HEK293T (cell line): ENCODE data around the gene FCER2.

Experiments
- CTCF ChIA-PET: fragments of 350-600 bp; formaldehyde crosslinking; extraction: SDS; loops from one replicate; lab custom pipeline; 2021; ENCODE audit warnings: antibody characterized with exemption, inconsistent platforms; lab: Yijun Ruan, JAX
- POLR2A ChIA-PET: fragments of 350-600 bp; formaldehyde crosslinking; extraction: SDS; loops from one replicate; lab custom pipeline; 2020; ENCODE audit warnings: antibody characterized with exemption, inconsistent platforms; lab: Yijun Ruan, JAX
- DNase-seq: peaks from one replicate; pipeline ENCODE4 v3.0.0; 2012; ENCODE audit warnings: mixed read lengths; ENCODE audit errors: extremely low spot score
- ARNT ChIP-seq: fragments of 450-650 bp; IDR thresholded peaks from 2 replicates; pipeline ENCODE4 v1.6.1; 2017; ENCODE audit warnings: mild to moderate bottlenecking
- BHLHE40 ChIP-seq: fragments of 450-650 bp; IDR thresholded peaks from 2 replicates; pipeline ENCODE4 v1.6.1; 2016; ENCODE audit warnings: mild to moderate bottlenecking, moderate library complexity, borderline replicate concordance
- CTBP1 ChIP-seq: fragments of 450-650 bp; IDR thresholded peaks from 2 replicates; pipeline ENCODE4 v1.6.1; 2016; ENCODE audit warnings: borderline replicate concordance
- ELF4 ChIP-seq: fragments of 450-650 bp; IDR thresholded peaks from 2 replicates; pipeline ENCODE4 v1.6.1; 2017; ENCODE audit warnings: antibody characterized with exemption
- FOXA1 ChIP-seq: fragments of 450-650 bp; IDR thresholded peaks from 2 replicates; pipeline ENCODE4 v1.6.1; 2016; ENCODE audit warnings: mild to moderate bottlenecking
- FOXK2 ChIP-seq: fragments of 450-650 bp; IDR thresholded peaks from 2 replicates; pipeline ENCODE4 v1.6.1; 2016; ENCODE audit warnings: mild to moderate bottlenecking
- FOXM1 ChIP-seq: fragments of 450-650 bp; IDR thresholded peaks from 2 replicates; pipeline ENCODE4 v1.6.1; 2017; ENCODE audit warnings: mild to moderate bottlenecking, borderline replicate concordance
- HDGF ChIP-seq: fragments of 450-650 bp; IDR thresholded peaks from 2 replicates; pipeline ENCODE4 v1.6.1; 2017; ENCODE audit warnings: antibody characterized with exemption, borderline replicate concordance
- L3MBTL2 ChIP-seq: fragments of 450-650 bp; conservative IDR thresholded peaks from 2 replicates; pipeline ENCODE4 v1.6.1; 2016; ENCODE audit warnings: mild to moderate bottlenecking
- LEF1 ChIP-seq: fragments of 450-650 bp; IDR thresholded peaks from 2 replicates; pipeline ENCODE4 v1.6.1; 2017; ENCODE audit warnings: mild to moderate bottlenecking, borderline replicate concordance
- NFRKB ChIP-seq: fragments of 450-650 bp; IDR thresholded peaks from 2 replicates; pipeline ENCODE4 v1.6.1; 2016; ENCODE audit warnings: mild to moderate bottlenecking, moderate library complexity
- SP1 ChIP-seq: fragments of 450-650 bp; IDR thresholded peaks from 2 replicates; pipeline ENCODE4 v1.6.1; 2017
- SUZ12 ChIP-seq: fragments of 450-650 bp; IDR thresholded peaks from 2 replicates; pipeline ENCODE4 v1.6.1; 2016; ENCODE audit warnings: mild to moderate bottlenecking
- TARDBP ChIP-seq: fragments of 450-650 bp; IDR thresholded peaks from 2 replicates; pipeline ENCODE4 v1.6.1; 2016
- ZNF384 ChIP-seq: fragments of 450-650 bp; IDR thresholded peaks from 2 replicates; pipeline ENCODE4 v1.6.1; 2016
- TF ChIP-seq, protein P1 (sequence below): fragments of 450-650 bp; IDR thresholded peaks from 2 replicates; pipeline ENCODE4 v1.6.1; 2016

The FCER2 gene

DNA sequence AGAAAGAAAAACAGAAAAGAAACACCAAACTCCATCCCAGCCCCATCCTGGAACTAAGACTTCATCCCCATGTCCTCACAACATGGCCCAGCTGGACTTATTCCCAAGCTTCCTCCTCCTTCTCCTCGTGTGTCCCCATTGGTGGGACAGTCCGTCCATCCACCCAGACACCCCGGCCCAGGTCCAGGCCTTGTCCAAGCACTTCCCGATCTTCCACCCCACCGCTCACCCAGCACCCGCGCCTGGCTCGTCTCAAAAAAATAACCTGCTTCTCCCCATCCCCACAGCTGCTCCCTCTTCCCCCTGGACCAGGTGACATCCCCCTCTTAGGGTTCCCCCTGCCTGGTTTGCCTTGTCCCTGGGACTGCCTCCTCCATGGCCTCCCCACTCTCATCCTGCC lies 1.4 kb upstream of the FCER2 start:
- ChIA-PET POLR2A (no interaction called here), CTCF (no interaction called here)
- TF ChIP-seq, protein P1, sequence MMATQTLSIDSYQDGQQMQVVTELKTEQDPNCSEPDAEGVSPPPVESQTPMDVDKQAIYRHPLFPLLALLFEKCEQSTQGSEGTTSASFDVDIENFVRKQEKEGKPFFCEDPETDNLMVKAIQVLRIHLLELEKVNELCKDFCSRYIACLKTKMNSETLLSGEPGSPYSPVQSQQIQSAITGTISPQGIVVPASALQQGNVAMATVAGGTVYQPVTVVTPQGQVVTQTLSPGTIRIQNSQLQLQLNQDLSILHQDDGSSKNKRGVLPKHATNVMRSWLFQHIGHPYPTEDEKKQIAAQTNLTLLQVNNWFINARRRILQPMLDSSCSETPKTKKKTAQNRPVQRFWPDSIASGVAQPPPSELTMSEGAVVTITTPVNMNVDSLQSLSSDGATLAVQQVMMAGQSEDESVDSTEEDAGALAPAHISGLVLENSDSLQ: peak; percentile 66
- TF ChIP-seq HDGF (no peak), SP1 (no peak), TARDBP (no peak), SUZ12 (no peak), LEF1 (no peak), BHLHE40 (no peak), ELF4 (no peak)
- DNase-seq: no peak

DNA sequence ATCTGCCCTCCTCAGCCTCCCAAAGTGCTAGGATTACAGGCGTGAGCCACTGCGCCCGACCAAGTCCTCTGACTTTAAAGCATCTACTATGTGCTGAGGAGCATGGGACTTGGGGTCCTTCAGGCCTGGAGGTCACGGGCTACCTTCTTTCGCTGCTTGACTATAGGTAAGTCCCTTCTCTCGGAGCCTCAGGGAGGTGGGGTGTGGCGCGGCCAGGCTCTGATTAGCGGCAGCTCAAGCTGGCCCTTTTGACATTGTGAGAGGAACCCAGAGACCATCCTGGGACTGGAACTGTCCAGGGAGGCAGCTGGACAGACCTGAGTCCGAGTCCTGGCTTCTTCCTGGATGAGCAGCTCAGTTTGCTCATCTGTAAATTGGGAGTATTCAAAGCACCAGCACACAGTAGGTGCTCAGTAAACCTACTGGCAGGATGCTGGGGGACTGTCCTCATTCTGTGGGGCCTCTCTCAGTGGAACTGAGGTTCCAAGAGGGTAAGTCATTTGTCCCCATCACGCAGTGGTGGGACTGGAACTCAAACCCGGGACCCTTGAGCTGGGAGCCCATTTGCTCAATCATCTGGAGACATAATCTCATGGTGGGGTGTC lies 780 bp downstream of the FCER2 start:
- TF ChIP-seq ZNF384 (no peak), HDGF (no peak), TARDBP (no peak), SUZ12 (no peak), LEF1 (no peak), FOXM1 (no peak), ARNT (no peak), NFRKB (no peak), FOXK2 (no peak), SP1 (no peak), L3MBTL2 (no peak), BHLHE40 (no peak), ELF4 (no peak), FOXA1 (no peak), CTBP1 (no peak)
- TF ChIP-seq, protein P1: no peak
- ChIA-PET CTCF (no interaction called here), POLR2A (no interaction called here)
- no peak for DNase-seq

DNA sequence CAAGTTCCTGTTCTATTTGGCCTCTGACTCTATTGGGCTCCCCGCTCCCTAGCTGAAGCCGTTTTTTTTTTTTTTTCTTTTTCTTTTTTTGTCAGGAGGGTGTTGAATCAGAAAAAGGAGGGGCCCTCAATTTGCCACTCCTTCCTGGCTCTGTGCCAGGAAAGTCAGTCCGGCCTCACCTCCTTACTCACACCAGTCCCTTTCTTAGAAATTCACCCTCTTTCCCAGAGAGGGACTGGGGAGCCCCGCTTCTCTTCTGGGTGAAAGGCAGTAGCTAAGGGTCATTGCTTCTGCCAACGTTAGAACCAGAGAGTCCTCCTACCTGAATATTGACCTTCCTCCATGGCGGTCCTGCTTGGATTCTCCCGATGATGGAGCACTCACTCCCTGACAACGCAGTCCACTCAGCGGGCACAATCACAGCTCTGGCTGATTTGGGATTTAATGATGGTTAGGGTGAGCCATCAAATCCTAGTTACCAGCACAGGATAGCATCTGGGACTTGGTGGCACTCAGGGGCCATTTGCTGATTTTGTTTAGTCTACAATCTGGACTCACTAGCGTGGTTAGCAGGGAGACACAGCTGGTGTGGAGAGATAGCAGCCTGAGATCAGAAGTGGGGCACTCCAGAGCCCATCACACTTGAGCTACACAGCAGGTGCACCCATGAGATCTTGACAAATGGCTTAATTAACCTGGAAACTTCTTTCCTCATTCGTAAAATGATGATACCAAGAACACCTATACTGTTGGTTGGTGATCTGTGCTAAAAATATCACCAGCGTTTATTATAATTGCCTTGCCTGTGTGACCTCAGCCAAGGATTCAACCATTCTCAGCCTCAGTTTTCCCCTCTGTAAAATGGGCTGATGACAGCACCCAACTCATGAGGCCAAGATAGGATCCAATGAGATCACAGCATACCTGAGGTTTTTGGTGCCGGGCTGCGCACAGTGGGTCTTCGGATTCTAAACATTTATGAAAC lies 2.2 kb downstream of the FCER2 start:
- ChIA-PET CTCF (interaction anchor here (0.7 kb wide), 1 partner anchor 19 kb away, joined by 3 read pairs; the partner anchor contains the start of gene TRAPPC5), POLR2A (no interaction called here)
- TF ChIP-seq FOXK2: no peak
- TF ChIP-seq FOXA1: no peak
- TF ChIP-seq ELF4: no peak
- TF ChIP-seq NFRKB: no peak
- TF ChIP-seq ZNF384: no peak
- no peak for TF ChIP-seq L3MBTL2
- no peak for TF ChIP-seq LEF1
- TF ChIP-seq HDGF: no peak
- no peak for TF ChIP-seq SUZ12
- no peak for DNase-seq

DNA sequence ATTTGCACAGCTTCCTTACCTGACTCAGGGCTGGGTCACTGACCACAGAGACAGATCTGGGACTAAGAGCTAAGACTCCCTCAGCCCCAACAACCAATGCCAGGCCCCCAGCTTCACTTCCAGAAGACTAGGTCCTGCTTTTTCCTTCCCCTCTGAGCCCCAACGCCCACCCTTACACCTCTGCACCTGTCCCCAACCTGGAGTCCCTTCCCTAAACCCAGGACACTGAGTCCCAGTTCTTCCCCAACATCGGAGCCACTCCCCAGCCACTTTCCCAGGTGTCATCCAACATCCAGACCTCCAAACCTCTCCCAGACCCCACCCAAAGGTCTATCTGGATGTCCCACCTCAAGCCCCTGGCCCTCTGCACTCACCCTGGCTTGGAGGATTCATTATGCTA lies 2.9 kb downstream of the FCER2 start:
- ChIA-PET CTCF (interaction anchor here (0.7 kb wide), 1 partner anchor 18 kb away, joined by 3 read pairs; the partner anchor contains the start of gene TRAPPC5), POLR2A (interaction anchor here (1.7 kb wide), 1 partner anchor 18 kb away, joined by 10 read pairs; the partner anchor contains the start of gene TRAPPC5)
- TF ChIP-seq ARNT (no peak), L3MBTL2 (no peak), CTBP1 (no peak), TARDBP (no peak), ZNF384 (no peak), BHLHE40 (no peak), FOXA1 (no peak), FOXM1 (no peak)
- no peak for DNase-seq

DNA sequence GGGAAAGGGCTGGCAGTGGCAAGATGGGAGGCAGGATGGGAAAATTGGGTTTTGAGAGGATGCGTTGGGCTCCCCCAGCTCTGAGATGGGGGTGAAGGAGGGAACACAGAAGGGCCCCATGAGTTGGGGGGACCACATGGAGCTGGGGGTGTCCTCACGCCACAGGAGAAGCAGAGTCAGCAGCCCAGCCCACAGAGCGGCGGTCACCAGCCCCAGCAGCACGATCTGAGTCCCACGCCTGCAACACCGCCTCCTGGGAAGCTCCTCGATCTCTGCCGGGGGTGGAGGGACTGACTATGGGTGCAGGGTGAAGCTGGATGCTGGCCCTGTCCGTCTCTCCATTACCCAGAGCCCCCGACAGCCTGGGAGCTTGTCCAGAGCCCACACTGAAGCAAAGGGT lies 3.3 kb downstream of the FCER2 start:
- POLR2A ChIA-PET: interaction anchor here (1.4 to 1.7 kb wide), 2 partner anchors 9 to 18 kb away, joined by 3 to 10 read pairs; partner anchors contain the start of gene TRAPPC5
- no peak for DNase-seq
- CTCF ChIA-PET: interaction anchor here (0.7 to 1.5 kb wide), 2 partner anchors 18 kb away, joined by 3 to 4 read pairs; partner anchors contain the start of gene TRAPPC5
- TF ChIP-seq SP1 (no peak), FOXK2 (no peak), NFRKB (no peak), FOXA1 (no peak), CTBP1 (no peak), LEF1 (no peak), TARDBP (no peak), SUZ12 (no peak), L3MBTL2 (no peak), HDGF (no peak)
- TF ChIP-seq, protein P1: no peak
